Hypothalamus (tissue), 51 donors: Measurements from ENCODE around the gene BEX1.
A peak's percentile ranks its signal among the peaks of the same experiment; 100 is the strongest.
"Not testable (repeated sequence)": the region's sequence is repeated elsewhere in the genome, so short reads cannot be mapped to it uniquely, and the experiment has no call there.

ENCODE experiments used
- DNase-seq, 51 donors: peaks; one replicate each; lab custom pipeline; 2025; lab: John Stamatoyannopoulos, UW

Gene BEX1

GRCh38 chrX:103063918-103064434 lies at the start of gene BEX1:
TSS of gene BEX1 (minus strand) at chrX:103064171. CDS start at chrX:103063274, 897 bp downstream.
- peak in 49 of 51 donors; percentile 3 to 89 (median 73) for DNase-seq

GRCh38 chrX:103109497-103109896 lies 45.5 kb upstream of the BEX1 start:
- DNase-seq = not testable (repeated sequence)

- DNase-seq = no peak
These were observed 43.9 kb upstream of the BEX1 start for GRCh38 chrX:103107836-103108235.

- not testable (repeated sequence) for DNase-seq
These were observed 43.3 kb upstream of the BEX1 start for GRCh38 chrX:103107227-103107737.

- not testable (repeated sequence) for DNase-seq
These were observed 40.4 kb upstream of the BEX1 start for GRCh38 chrX:103104370-103104769.

GRCh38 chrX:103103866-103104265 lies 39.9 kb upstream of the BEX1 start:
- not testable (repeated sequence) for DNase-seq

GRCh38 chrX:103101299-103102042 lies 37.5 kb upstream of the BEX1 start:
- DNase-seq = no peak

GRCh38 chrX:103100484-103100883 lies 36.5 kb upstream of the BEX1 start:
- no peak for DNase-seq

GRCh38 chrX:103099691-103100090 lies 35.7 kb upstream of the BEX1 start:
- no peak for DNase-seq

- DNase-seq = no peak
These were observed 34.5 kb upstream of the BEX1 start for GRCh38 chrX:103098488-103098887.

GRCh38 chrX:103092942-103093341 lies 29.0 kb upstream of the BEX1 start, which contains the start of gene NXF3:
TSS of gene NXF3 (minus strand) at chrX:103093143. CDS start at chrX:103093023, 120 bp downstream.
- DNase-seq = no peak

- DNase-seq = no peak
These were observed 17.1 kb upstream of the BEX1 start for GRCh38 chrX:103081051-103081450.

- DNase-seq = no peak
These were observed 9.5 kb upstream of the BEX1 start for GRCh38 chrX:103073467-103073866.

- no peak for DNase-seq
These were observed 2.6 kb upstream of the BEX1 start for GRCh38 chrX:103066606-103067005.

- DNase-seq = peak in 35 of 51 donors; percentile 0 to 45 (median 13)
These were observed 653 bp downstream of the BEX1 start for GRCh38 chrX:103063191-103063845.

GRCh38 chrX:103061486-103061885 lies 2.5 kb downstream of the BEX1 start:
- DNase-seq = no peak

- DNase-seq = no peak
These were observed 7.1 kb downstream of the BEX1 start for GRCh38 chrX:103056902-103057301.

- DNase-seq = no peak
These were observed 11.3 kb downstream of the BEX1 start for GRCh38 chrX:103052625-103053024.

GRCh38 chrX:103051260-103051789 lies 12.6 kb downstream of the BEX1 start:
- no peak for DNase-seq

GRCh38 chrX:103033371-103033770 lies 30.6 kb downstream of the BEX1 start:
- not testable (repeated sequence) for DNase-seq

GRCh38 chrX:103017542-103017941 lies 46.4 kb downstream of the BEX1 start:
- DNase-seq = no peak
